Glutamatergic neuron (in vitro differentiated cells): ENCODE results near the gene CNOT6L. TPM values are rescaled to one million over a fixed set of nuclear protein-coding genes. Genes with fewer than 3 reads are reported as not detected.

ENCODE experiments used
- DNase-seq: peaks from one replicate; pipeline ENCODE4 v3.0.0; 2022
- H3K27ac Mint-ChIP-seq: one replicate; pipeline ENCODE4 v1.8.0; 2020; ENCODE audit warnings: mild to moderate bottlenecking, mixed read lengths, inconsistent platforms; ENCODE audit not compliant: unreplicated experiment
- H3K27me3 Mint-ChIP-seq: one replicate; pipeline ENCODE4 v1.8.0; 2020; ENCODE audit warnings: mild to moderate bottlenecking, moderate library complexity, mixed read lengths, inconsistent platforms; ENCODE audit not compliant: unreplicated experiment
- H3K36me3 Mint-ChIP-seq: one replicate; pipeline ENCODE4 v1.8.0; 2020; ENCODE audit warnings: mild to moderate bottlenecking, mixed read lengths, inconsistent platforms; ENCODE audit not compliant: unreplicated experiment
- H3K4me1 Mint-ChIP-seq: one replicate; pipeline ENCODE4 v1.8.0; 2020; ENCODE audit warnings: mild to moderate bottlenecking, low read depth, mixed read lengths, inconsistent platforms; ENCODE audit not compliant: unreplicated experiment
- H3K4me3 Mint-ChIP-seq: one replicate; pipeline ENCODE4 v1.8.0; 2020; ENCODE audit warnings: mild to moderate bottlenecking, mixed read lengths, inconsistent platforms; ENCODE audit not compliant: unreplicated experiment
- H3K9me3 Mint-ChIP-seq: one replicate; pipeline ENCODE4 v1.8.0; 2020; ENCODE audit warnings: mild to moderate bottlenecking, moderate library complexity, mixed read lengths, inconsistent platforms; ENCODE audit not compliant: unreplicated experiment
- total RNA-seq: library from RNA; stranded (reverse); fragmentation: NEBNext Ultra II Directional; extraction: Animal tissue kit (Norgen Biotek cat#: 25700); gene quantifications from one replicate; pipeline ENCODE4 v1.2.1, GENCODE V29; 2021; ENCODE audit not compliant: unreplicated experiment
- TF ChIP-seq, protein P1 (sequence below): fragments of 200-600 bp; sonication (generic); IDR thresholded peaks from one replicate; pipeline ENCODE4 v1.5.0; 2021; ENCODE audit not compliant: partially characterized antibody, unreplicated experiment

Gene CNOT6L
- total RNA-seq, 1 donor from 2014 or later: 11.9 TPM

DNA sequence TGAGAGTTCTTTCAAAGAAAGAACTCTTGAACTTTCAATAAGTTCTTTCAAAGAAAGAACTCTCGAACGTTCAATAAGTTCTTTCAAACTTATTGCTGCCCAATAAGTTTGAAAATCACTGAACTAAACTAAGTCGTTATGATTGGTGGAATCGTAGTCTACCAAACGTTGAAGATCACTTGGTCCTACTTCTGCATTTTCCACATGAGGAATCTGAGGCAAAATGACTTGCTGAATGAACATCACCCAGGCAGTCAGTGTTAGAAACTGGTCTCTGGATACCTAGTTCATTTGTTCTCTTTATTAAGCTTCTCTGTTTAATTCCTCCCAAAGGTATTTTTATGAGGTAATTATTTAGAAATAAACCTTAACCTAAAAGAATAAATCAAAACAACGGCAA lies 7.1 kb upstream of the CNOT6L start:
- H3K36me3 Mint-ChIP-seq: no peaks in the 10 kb centered on the region

DNA sequence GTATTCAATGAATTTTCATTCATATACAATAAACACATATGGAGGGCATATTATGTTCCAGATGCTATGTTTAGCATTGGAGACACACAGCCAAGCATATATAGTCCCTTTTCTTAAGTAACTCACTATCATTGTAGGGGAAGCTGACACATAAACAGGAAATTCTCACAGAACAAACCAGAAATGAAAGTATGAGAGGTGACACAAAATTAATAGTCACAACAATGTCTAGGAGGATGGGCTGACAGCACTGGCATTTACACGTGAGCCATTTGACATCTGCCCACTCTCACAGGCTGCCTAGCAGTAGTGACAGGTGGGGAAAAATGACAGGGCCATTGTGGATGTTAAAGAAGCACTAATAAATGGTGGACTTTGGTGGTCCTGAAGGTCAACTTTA lies 2.6 kb upstream of the CNOT6L start:
- Mint-ChIP-seq H3K9me3 (peaks cover 21% of the 10 kb centered on the region), H3K27ac (no peak overlapping the region), H3K4me3 (no peak overlapping the region), H3K36me3 (no peaks in the 10 kb centered on the region), H3K4me1 (peaks cover 8% of the 10 kb centered on the region), H3K27me3 (peaks cover 7% of the 10 kb centered on the region)
- TF ChIP-seq, protein P1, sequence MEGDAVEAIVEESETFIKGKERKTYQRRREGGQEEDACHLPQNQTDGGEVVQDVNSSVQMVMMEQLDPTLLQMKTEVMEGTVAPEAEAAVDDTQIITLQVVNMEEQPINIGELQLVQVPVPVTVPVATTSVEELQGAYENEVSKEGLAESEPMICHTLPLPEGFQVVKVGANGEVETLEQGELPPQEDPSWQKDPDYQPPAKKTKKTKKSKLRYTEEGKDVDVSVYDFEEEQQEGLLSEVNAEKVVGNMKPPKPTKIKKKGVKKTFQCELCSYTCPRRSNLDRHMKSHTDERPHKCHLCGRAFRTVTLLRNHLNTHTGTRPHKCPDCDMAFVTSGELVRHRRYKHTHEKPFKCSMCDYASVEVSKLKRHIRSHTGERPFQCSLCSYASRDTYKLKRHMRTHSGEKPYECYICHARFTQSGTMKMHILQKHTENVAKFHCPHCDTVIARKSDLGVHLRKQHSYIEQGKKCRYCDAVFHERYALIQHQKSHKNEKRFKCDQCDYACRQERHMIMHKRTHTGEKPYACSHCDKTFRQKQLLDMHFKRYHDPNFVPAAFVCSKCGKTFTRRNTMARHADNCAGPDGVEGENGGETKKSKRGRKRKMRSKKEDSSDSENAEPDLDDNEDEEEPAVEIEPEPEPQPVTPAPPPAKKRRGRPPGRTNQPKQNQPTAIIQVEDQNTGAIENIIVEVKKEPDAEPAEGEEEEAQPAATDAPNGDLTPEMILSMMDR: no peak
- no peak for DNase-seq

More for the DNA sequence above, 7.1 kb upstream of the CNOT6L start:
- no peak for DNase-seq
- Mint-ChIP-seq H3K27ac (no peak overlapping the region), H3K4me1 (peaks cover 3% of the 10 kb centered on the region), H3K9me3 (peaks cover 4% of the 10 kb centered on the region), H3K4me3 (no peak overlapping the region), H3K27me3 (no peaks in the 10 kb centered on the region)
- TF ChIP-seq, protein P1: no peak

DNA sequence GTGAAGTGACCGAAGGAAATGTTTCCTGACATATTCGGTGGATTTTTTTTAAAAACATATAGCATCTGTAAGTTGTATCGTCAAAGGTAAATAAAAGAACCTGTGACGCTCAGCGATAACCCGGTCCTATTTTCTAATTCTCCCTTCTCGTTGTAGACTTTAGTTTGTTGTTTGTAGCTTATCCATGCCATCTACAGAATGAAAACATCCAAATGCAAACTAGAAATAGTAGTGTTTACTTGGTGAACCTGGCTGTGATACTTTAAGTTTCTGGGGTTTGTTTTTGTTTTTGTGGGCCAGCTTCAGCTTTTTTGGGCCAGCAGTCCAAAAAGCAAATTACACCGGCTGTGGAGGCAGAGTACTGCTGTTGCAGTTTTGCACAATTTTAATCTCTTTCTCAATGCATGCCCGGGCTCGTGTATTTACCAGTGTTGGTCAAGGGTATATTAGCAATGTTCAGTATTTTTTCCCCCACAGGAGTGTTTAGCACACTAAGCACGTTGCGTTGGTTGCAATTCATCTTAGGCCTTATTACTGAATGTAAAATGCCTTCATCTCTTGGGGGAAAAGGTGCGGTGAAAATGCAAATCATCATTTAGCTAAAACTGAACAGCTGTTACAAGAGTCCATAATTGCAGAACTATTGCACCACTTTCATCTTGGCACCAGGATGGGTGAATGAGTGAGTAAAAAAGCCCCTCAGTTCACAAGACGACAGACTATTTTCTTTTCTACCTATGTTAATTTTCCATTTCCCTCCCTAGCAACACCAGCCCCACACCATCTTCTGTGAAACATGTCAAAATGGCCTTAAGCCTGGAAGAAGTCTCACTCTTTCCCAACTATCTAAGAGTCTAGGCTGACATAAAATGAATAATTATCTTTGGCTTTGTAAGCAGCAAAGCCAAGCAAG lies 1.7 kb upstream of the CNOT6L start:
- peaks cover 8% of the 10 kb centered on the region for H3K4me1 Mint-ChIP-seq
- H3K36me3 Mint-ChIP-seq: no peaks in the 10 kb centered on the region
- peaks cover 7% of the 10 kb centered on the region for H3K27me3 Mint-ChIP-seq
- peak overlapping the region; percentile 87 for H3K27ac Mint-ChIP-seq
- H3K4me3 Mint-ChIP-seq: peak overlapping the region; percentile 86
- TF ChIP-seq, protein P1: no peak
- peaks cover 21% of the 10 kb centered on the region for H3K9me3 Mint-ChIP-seq
- no peak for DNase-seq

DNA sequence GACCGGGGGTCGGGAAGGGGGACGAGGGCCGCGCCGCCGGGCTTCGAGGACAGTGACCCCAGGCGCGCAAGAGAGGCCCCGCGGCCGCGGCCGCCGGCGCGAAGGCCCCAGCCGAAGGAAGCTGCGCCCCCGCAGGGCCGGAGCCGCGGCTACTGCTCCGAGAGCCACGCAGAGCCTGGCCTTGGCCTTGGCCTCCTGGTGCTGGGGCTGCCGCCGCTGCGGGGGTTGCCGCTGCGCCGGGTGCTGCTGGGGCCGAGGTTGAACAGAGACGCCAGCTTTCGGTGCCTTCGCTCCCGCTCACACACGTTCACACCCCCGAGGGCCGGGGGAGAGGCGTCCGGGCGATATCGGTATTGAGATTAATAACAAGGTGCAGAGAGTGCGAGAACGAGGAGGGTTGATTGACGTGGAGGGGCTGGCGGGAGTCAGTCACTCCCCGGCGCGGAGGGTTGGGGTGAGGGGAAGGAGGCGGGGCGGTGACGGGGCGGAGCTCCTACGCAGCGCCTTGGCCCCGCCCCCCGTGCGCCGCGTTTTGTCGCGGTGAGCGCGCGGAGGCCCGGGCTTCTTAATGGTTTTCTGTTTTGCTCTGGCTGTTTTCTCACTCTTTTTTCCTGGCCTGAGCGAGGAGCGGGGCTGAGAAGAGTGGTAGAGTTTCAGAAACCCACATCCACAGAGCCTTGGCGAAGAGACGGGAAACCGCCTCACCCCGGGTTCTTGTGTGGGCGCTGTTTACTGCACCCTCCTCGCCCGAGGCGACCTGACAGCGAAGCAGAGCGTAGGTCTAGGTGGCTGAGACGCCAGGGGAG lies 878 bp upstream of the CNOT6L start:
- Mint-ChIP-seq H3K27me3 (peaks cover 7% of the 10 kb centered on the region), H3K27ac (peak overlapping the region; percentile 90), H3K4me1 (peaks cover 8% of the 10 kb centered on the region), H3K36me3 (no peaks in the 10 kb centered on the region), H3K9me3 (peaks cover 21% of the 10 kb centered on the region), H3K4me3 (peak overlapping the region; percentile 86)
- DNase-seq: peak; percentile 94
- TF ChIP-seq, protein P1: no peak
